ENCODE measurements around the gene SMOC2. TPM values are rescaled to one million over a fixed set of nuclear protein-coding genes. Genes with fewer than 3 reads are reported as not detected.

SMOC2 gene
- total RNA-seq, 1 experiment from 2014 or later: 2.1 TPM

GRCh38 chr6:168403370-168404005, 37.5 kb upstream of the SMOC2 start:
- H3K36me3 Mint-ChIP-seq (ENCODE audit: insufficient read depth in 1 of 3, low read depth in 3 of 3): no peaks in the 10 kb centered on the region; a peak in 1 of 7 replicates
- no peaks in the 10 kb centered on the region for H3K4me1 Mint-ChIP-seq
- peaks cover 2% of the 10 kb centered on the region for H3K27me3 Mint-ChIP-seq (ENCODE audit: low read depth)
- H2BK12ac ChIP-seq (ENCODE audit: insufficient read length, low read depth, low read length): no peak overlapping the region
- H3K4ac ChIP-seq (ENCODE audit: low read depth, low read length): no peak overlapping the region
- no CpG with 5 or more reads among the region's 9 CpGs for WGBS (ENCODE audit: extremely low coverage, insufficient read length, low lambda C conversion rate)
- H3K23ac ChIP-seq (ENCODE audit: insufficient read length, low read depth, low read length): no peak overlapping the region
- no peak overlapping the region for H3K56ac ChIP-seq (ENCODE audit: insufficient read length, low read depth, low read length)
- H3T11ph ChIP-seq (ENCODE audit: low read length): no peak overlapping the region
- TF ChIP-seq, protein P1, sequence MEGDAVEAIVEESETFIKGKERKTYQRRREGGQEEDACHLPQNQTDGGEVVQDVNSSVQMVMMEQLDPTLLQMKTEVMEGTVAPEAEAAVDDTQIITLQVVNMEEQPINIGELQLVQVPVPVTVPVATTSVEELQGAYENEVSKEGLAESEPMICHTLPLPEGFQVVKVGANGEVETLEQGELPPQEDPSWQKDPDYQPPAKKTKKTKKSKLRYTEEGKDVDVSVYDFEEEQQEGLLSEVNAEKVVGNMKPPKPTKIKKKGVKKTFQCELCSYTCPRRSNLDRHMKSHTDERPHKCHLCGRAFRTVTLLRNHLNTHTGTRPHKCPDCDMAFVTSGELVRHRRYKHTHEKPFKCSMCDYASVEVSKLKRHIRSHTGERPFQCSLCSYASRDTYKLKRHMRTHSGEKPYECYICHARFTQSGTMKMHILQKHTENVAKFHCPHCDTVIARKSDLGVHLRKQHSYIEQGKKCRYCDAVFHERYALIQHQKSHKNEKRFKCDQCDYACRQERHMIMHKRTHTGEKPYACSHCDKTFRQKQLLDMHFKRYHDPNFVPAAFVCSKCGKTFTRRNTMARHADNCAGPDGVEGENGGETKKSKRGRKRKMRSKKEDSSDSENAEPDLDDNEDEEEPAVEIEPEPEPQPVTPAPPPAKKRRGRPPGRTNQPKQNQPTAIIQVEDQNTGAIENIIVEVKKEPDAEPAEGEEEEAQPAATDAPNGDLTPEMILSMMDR (conservative IDR thresholded peaks at IDR 0.05): no peak
- no peaks in the 10 kb centered on the region for H4K20me1 ChIP-seq (ENCODE audit: control insufficient read depth, insufficient read depth, insufficient read length)
- H4K5ac ChIP-seq (ENCODE audit: insufficient read length, low read depth, low read length): no peak overlapping the region
- no peaks in the 10 kb centered on the region for H3K79me2 ChIP-seq (ENCODE audit: insufficient read depth, low read length)
- H3K27me3 ChIP-seq (ENCODE audit: insufficient read depth, low read length): no peaks in the 10 kb centered on the region
- no peaks in the 10 kb centered on the region for H3K4me1 ChIP-seq (ENCODE audit: insufficient read depth, low read length)
- H2BK120ac ChIP-seq (ENCODE audit: low read depth, low read length, poor library complexity, severe bottlenecking): no peak overlapping the region
- H2BK20ac ChIP-seq (ENCODE audit: low read depth, low read length, poor library complexity, severe bottlenecking): no peak overlapping the region
- H3K27ac ChIP-seq (ENCODE audit: insufficient read length, low read depth, low read length): no peak overlapping the region
- H3K14ac ChIP-seq (ENCODE audit: insufficient read depth, low read length): no peak overlapping the region
- DNase-seq: peak; percentile 4
- no peak overlapping the region for H2AK5ac ChIP-seq (ENCODE audit: insufficient read length, low read length)
- H4K8ac ChIP-seq (replicated peaks; ENCODE audit: insufficient read length, low read depth, low read length): no peak overlapping the region
- H3K27ac Mint-ChIP-seq: no peak overlapping the region
- H3K18ac ChIP-seq (ENCODE audit: insufficient read length, low read depth, low read length): no peak overlapping the region
- no peak overlapping the region for H2BK5ac ChIP-seq (ENCODE audit: insufficient read length, low read length)
- peaks cover 2 to 7% of the 10 kb centered on the region in 2 experiments; a peak in 3 of 5 replicates for H3K9me3 Mint-ChIP-seq
- no peak overlapping the region for H3K4me2 ChIP-seq (ENCODE audit: insufficient read depth, insufficient read length, low read length)
- H2BK15ac ChIP-seq (ENCODE audit: low read depth, low read length): no peak overlapping the region
- H2AFZ ChIP-seq (ENCODE audit: low read length): no peak overlapping the region
- H3K9me3 ChIP-seq (ENCODE audit: control insufficient read depth, low read depth, low read length): no peaks in the 10 kb centered on the region
- H3K23me2 ChIP-seq (ENCODE audit: insufficient read length, low read depth, low read length, poor library complexity, severe bottlenecking): no peaks in the 10 kb centered on the region
- no peak overlapping the region for H3K4me3 Mint-ChIP-seq
- H4K91ac ChIP-seq (ENCODE audit: insufficient read length, low read depth, low read length): no peak overlapping the region
- H3K79me1 ChIP-seq (ENCODE audit: insufficient read depth, low read depth, low read length, poor library complexity, severe bottlenecking): no peaks in the 10 kb centered on the region
- no peak overlapping the region for H3K9ac ChIP-seq (ENCODE audit: extremely low read depth, insufficient read length, low read length)
